Motor neuron (in vitro differentiated cells): ENCODE results near the gene NLRP9. TPM values are rescaled to one million over a fixed set of nuclear protein-coding genes. Genes with fewer than 3 reads are reported as not detected.
A peak's percentile ranks its signal among the peaks of the same experiment; 100 is the strongest.

Experiments used
- ATAC-seq, 8 experiments: fragments of 200-7000 bp; cut with Tn5 transposase; replicated peaks in 6 of 8; 2 replicates each; pipeline ENCODE4 v1.8.0; 2021; ENCODE audit warnings: mild to moderate bottlenecking in 8 of 8, moderate library complexity in 8 of 8
- H3K27ac ChIP-seq, 2 donors: fragments of 250-450 bp; sonication (Bioruptor Pico); 2 replicates each; pipeline ENCODE4 v1.9.0; 2021; ENCODE audit warnings: antibody characterized with exemption in 2 of 2, mild to moderate bottlenecking in 2 of 2, moderate library complexity in 1 of 2
- H3K4me1 ChIP-seq, 2 donors: fragments of 250-450 bp; sonication (Bioruptor Pico); replicated peaks in 1 of 2; 2 replicates each; pipeline ENCODE4 v1.6.1; 2021; ENCODE audit warnings: antibody characterized with exemption in 2 of 2, mild to moderate bottlenecking in 2 of 2, moderate library complexity in 1 of 2
- H3K4me3 ChIP-seq, 5 donors: fragments of 250-450 bp; sonication (Bioruptor Pico); 2 replicates each; pipeline ENCODE4 v1.9.0; 2021; ENCODE audit warnings: antibody characterized with exemption in 5 of 5, mild to moderate bottlenecking in 5 of 5, moderate library complexity in 4 of 5
- WGBS, 10 experiments: fragments of 450-650 bp; shearing (Covaris generic); methylation state at CpG; one replicate each; pipeline ENCODE4 v1.0.0; 2022; 5-methylcytosine and 5-hydroxymethylcytosine counted together
- in situ Hi-C, 9 experiments: fragments of 400-800 bp; cut with MboI; loops; one replicate each; pipeline ENCODE4 v1.15.0; 2021; ENCODE audit warnings: low sequenced_read_pairs in 9 of 9, low pct_unique_long_range_greater_than_20kb in 2 of 9; ENCODE audit not compliant: unreplicated experiment in 9 of 9
- total RNA-seq, 8 experiments: library from RNA; unstranded; fragments of 300-600 nt; gene quantifications; 2 replicates each; pipeline versions ENCODE4 v1.2.3 to v1.2.4, GENCODE V29; 2022

Gene NLRP9
- total RNA-seq, 8 experiments from 2014 or later = 0.08 to 1.1 (median 0.23) TPM; not detected in 4

- ATAC-seq = no peak
- Histone ChIP-seq H3K4me1 (peaks cover 10 to 20% of the 10 kb centered on the region in 2 donors), H3K27ac (no peak overlapping the region), H3K4me3 (no peak overlapping the region)
- in situ Hi-C loops = no loop called here
- 42 to 100% (median 84%) methylated on average over 2 to 5 of the region's 5 CpGs for WGBS, 10 experiments
Measured at GRCh38 chr19:55672418-55672817, 65.8 kb downstream of the NLRP9 start.

GRCh38 chr19:55671054-55671378, 67.2 kb downstream of the NLRP9 start:
- no peak for ATAC-seq
- in situ Hi-C loops = no loop called here
- 80 to 100% (median 94%) methylated on average over 1 of the region's 2 CpGs; no CpG with 5 or more reads in 6 of the 10 experiments for WGBS, 10 experiments
- Histone ChIP-seq H3K4me1 (peaks cover 0 to 11% of the 10 kb centered on the region in 2 donors), H3K27ac (no peak overlapping the region), H3K4me3 (no peak overlapping the region)

- in situ Hi-C loops = no loop called here
- ATAC-seq = no peak
- 80 to 97% (median 87%) methylated on average over 2 to 14 of the region's 23 CpGs; no CpG with 5 or more reads in 3 of the 10 experiments for WGBS, 10 experiments
- Histone ChIP-seq H3K27ac (no peak overlapping the region), H3K4me3 (no peak overlapping the region), H3K4me1 (peaks cover 0 to 10% of the 10 kb centered on the region in 2 donors)
Measured at GRCh38 chr19:55670280-55671053, 67.7 kb downstream of the NLRP9 start.

GRCh38 chr19:55669418-55670279, 68.6 kb downstream of the NLRP9 start:
- Histone ChIP-seq H3K4me1 (peaks cover 0 to 10% of the 10 kb centered on the region in 2 donors), H3K4me3 (no peak overlapping the region), H3K27ac (no peak overlapping the region)
- no peak for ATAC-seq
- in situ Hi-C loops = no loop called here
- WGBS, 10 experiments = 90 to 100% (median 92%) methylated on average over 1 to 6 of the region's 43 CpGs; no CpG with 5 or more reads in 6 of the 10 experiments

- in situ Hi-C loops = no loop called here
- H3K4me1 ChIP-seq = peaks cover 0 to 5% of the 10 kb centered on the region in 2 donors
- peak in 1 of 8 experiments; percentile 8 for ATAC-seq
- H3K4me3 ChIP-seq = no peak overlapping the region
- H3K27ac ChIP-seq = no peak overlapping the region
- WGBS, 10 experiments = 87 to 100% methylated on average over 1 to 3 of the region's 30 CpGs; no CpG with 5 or more reads in 8 of the 10 experiments
Measured at GRCh38 chr19:55668603-55669348, 69.4 kb downstream of the NLRP9 start.

- no peak for ATAC-seq
- H3K4me3 ChIP-seq = no peak overlapping the region
- 40 to 97% (median 86%) methylated on average over 1 to 6 of the region's 11 CpGs; no CpG with 5 or more reads in 5 of the 10 experiments for WGBS, 10 experiments
- H3K4me1 ChIP-seq = no peaks in the 10 kb centered on the region
- in situ Hi-C loops = no loop called here
- H3K27ac ChIP-seq = no peak overlapping the region
Measured at GRCh38 chr19:55667958-55668357, 70.2 kb downstream of the NLRP9 start.

GRCh38 chr19:55667511-55667910, 70.7 kb downstream of the NLRP9 start:
- H3K4me3 ChIP-seq = no peak overlapping the region
- no peak overlapping the region for H3K27ac ChIP-seq
- 60 to 100% (median 97%) methylated on average over 1 to 5 of the region's 12 CpGs; no CpG with 5 or more reads in 6 of the 10 experiments for WGBS, 10 experiments
- H3K4me1 ChIP-seq = no peaks in the 10 kb centered on the region
- no peak for ATAC-seq
- in situ Hi-C loops = no loop called here

- Histone ChIP-seq H3K4me3 (no peak overlapping the region), H3K4me1 (no peaks in the 10 kb centered on the region), H3K27ac (no peak overlapping the region)
- in situ Hi-C loops = no loop called here
- no peak for ATAC-seq
- WGBS, 10 experiments = 87 to 100% (median 100%) methylated on average over 1 to 3 of the region's 4 CpGs; no CpG with 5 or more reads in 5 of the 10 experiments
Measured at GRCh38 chr19:55667006-55667381, 71.2 kb downstream of the NLRP9 start.

- Histone ChIP-seq H3K27ac (no peak overlapping the region), H3K4me1 (no peaks in the 10 kb centered on the region), H3K4me3 (no peak overlapping the region)
- ATAC-seq = no peak
- 51 to 100% (median 89%) methylated on average over 2 to 4 of the region's 12 CpGs; no CpG with 5 or more reads in 4 of the 10 experiments for WGBS, 10 experiments
- in situ Hi-C loops = no loop called here
Measured at GRCh38 chr19:55666343-55667005, 71.7 kb downstream of the NLRP9 start.

GRCh38 chr19:55663846-55664536, 74.2 kb downstream of the NLRP9 start:
- H3K27ac ChIP-seq = no peak overlapping the region
- WGBS, 10 experiments = 80 to 97% (median 89%) methylated on average over 1 to 11 of the region's 20 CpGs; no CpG with 5 or more reads in 5 of the 10 experiments
- no peak for ATAC-seq
- H3K4me3 ChIP-seq = no peak overlapping the region
- H3K4me1 ChIP-seq = no peaks in the 10 kb centered on the region
- in situ Hi-C loops = no loop called here

- no peak for ATAC-seq
- WGBS, 10 experiments = 71 to 100% (median 84%) methylated on average over 1 to 4 of the region's 7 CpGs; no CpG with 5 or more reads in 1 of the 10 experiments
- in situ Hi-C loops = no loop called here
Measured at GRCh38 chr19:55661826-55662225, 76.4 kb downstream of the NLRP9 start.

GRCh38 chr19:55660991-55661390, 77.2 kb downstream of the NLRP9 start:
- no peak for ATAC-seq
- in situ Hi-C loops = no loop called here

More at GRCh38 chr19:55661826-55662225, 76.4 kb downstream of the NLRP9 start:
- Histone ChIP-seq H3K4me1 (peaks cover 7 to 9% of the 10 kb centered on the region in 2 donors), H3K27ac (no peak overlapping the region), H3K4me3 (no peak overlapping the region)

More at GRCh38 chr19:55660991-55661390, 77.2 kb downstream of the NLRP9 start:
- Histone ChIP-seq H3K27ac (no peak overlapping the region), H3K4me3 (no peak overlapping the region), H3K4me1 (peaks cover 9 to 10% of the 10 kb centered on the region in 2 donors)
- 83 to 100% methylated on average over 1 to 3 of the region's 16 CpGs; no CpG with 5 or more reads in 8 of the 10 experiments for WGBS, 10 experiments
